Stimulated activated CD4-positive, alpha-beta T cell treated with anti-CD3 and anti-CD28 coated beads, Interleukin-4, amount 100 ng/mL, for 48 hours (primary cell): ENCODE data around the gene ECE2.
"Not testable (repeated sequence)": the region's sequence is repeated elsewhere in the genome, so short reads cannot be mapped to it uniquely, and the experiment has no call there.

Experiments used
- DNase-seq, 2 donors: peaks; one replicate each; pipeline ENCODE4 v3.0.0-alpha.2; 2020; ENCODE audit warnings: low read depth in 2 of 2

ECE2 gene

GRCh38 chr3:184336547-184337398 lies 61.0 kb downstream of the ECE2 start:
- DNase-seq: no peak

DNA sequence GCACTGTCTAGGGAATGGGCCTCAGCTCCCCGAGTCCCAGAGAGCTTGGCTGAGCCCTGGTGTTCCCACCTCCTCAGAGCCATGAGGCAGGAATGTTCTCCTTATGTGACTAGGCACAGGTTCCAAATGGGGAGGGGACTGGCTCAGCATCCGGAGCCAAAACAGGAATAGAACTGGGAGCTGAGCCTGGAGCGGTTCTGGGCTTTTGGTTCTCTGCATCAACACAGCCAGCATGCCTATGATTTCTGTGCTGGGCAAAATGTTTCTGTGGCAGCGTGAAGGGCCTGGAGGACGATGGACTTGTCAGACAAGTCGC lies 61.5 kb downstream of the ECE2 start, which contains the start of gene FAM131A:
Gene FAM131A (plus strand): TSS at position 202 of the 316 bp plus-strand sequence. CDS start 31 bp downstream, at position 233.
- DNase-seq: no peak

GRCh38 chr3:184337981-184338380 lies 62.2 kb downstream of the ECE2 start:
- DNase-seq: no peak

DNA sequence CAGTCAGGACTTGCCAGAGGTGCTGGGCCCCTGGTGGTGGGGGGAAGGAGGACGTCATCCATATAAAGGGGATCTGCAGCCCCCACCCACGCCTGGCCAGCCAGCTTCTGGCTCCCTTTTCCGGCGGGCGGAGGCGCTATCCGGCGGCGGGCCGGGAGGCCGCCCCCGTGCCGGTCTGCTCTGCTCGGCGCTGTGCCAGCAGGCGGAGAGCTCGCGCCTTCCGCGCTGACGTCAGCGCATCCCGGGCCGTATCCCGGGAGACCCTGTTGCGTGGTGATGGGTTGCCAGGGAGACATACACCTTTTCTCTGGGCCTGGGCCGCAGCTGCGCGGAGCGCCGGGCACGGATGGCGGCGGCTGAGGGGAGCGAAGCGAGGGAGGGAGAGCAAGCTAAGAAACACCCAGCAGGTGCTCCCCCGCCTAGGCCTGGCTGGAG lies 62.7 kb downstream of the ECE2 start:
- no peak for DNase-seq

- no peak for DNase-seq
These were observed 63.2 kb downstream of the ECE2 start for GRCh38 chr3:184339001-184339400.

GRCh38 chr3:184339451-184340135 lies 63.8 kb downstream of the ECE2 start:
- not testable (repeated sequence) for DNase-seq

GRCh38 chr3:184341925-184342324 lies 66.1 kb downstream of the ECE2 start:
- no peak for DNase-seq
